Measurements from ENCODE around the gene PRELID3B. TPM values are rescaled to one million over a fixed set of nuclear protein-coding genes. Genes with fewer than 3 reads are reported as not detected.

The PRELID3B gene
- total RNA-seq, 1 experiment from 2014 or later = 52.6 TPM

DNA sequence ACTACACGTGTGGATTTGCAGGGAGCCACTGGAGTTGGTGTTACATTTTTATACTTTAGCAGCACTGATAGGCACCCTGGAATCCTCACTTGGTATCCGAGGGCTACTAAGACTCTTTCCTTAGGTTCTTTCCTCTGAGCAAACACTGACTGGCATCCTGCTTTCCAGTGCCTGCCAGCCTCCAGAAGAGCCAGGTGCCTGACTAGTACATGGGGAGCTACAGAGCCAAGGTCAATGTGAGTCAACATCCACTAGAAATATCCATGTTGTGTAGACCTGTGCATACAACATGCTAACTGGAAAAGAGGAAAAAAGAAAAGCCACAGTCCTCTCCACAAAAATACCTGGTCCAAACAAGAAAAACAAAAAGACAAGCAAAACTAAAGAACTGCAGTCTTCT, 17.5 kb downstream of the PRELID3B start:
- H3K9ac ChIP-seq (ENCODE audit: extremely low read depth, insufficient read length, low read length) = no peak overlapping the region
- H3K23me2 ChIP-seq (ENCODE audit: insufficient read length, low read depth, low read length, poor library complexity, severe bottlenecking) = no peaks in the 10 kb centered on the region
- no peak overlapping the region for H2BK20ac ChIP-seq (ENCODE audit: low read depth, low read length, poor library complexity, severe bottlenecking)
- no peak overlapping the region for H3K4me3 Mint-ChIP-seq
- H2AK5ac ChIP-seq (ENCODE audit: insufficient read length, low read length) = no peak overlapping the region
- H3K27ac Mint-ChIP-seq = no peak overlapping the region
- H3K9me3 ChIP-seq (ENCODE audit: control insufficient read depth, low read depth, low read length) = no peaks in the 10 kb centered on the region
- H2BK5ac ChIP-seq (ENCODE audit: insufficient read length, low read length) = no peak overlapping the region
- H3K27ac ChIP-seq (ENCODE audit: insufficient read length, low read depth, low read length) = no peak overlapping the region
- peaks cover 21% of the 10 kb centered on the region for H3K27me3 Mint-ChIP-seq (ENCODE audit: low read depth)
- H3K4me2 ChIP-seq (ENCODE audit: insufficient read depth, insufficient read length, low read length) = no peak overlapping the region
- no peaks in the 10 kb centered on the region for H3K27me3 ChIP-seq (ENCODE audit: insufficient read depth, low read length)
- H3K14ac ChIP-seq (ENCODE audit: insufficient read depth, low read length) = no peak overlapping the region
- TF ChIP-seq, protein P1, sequence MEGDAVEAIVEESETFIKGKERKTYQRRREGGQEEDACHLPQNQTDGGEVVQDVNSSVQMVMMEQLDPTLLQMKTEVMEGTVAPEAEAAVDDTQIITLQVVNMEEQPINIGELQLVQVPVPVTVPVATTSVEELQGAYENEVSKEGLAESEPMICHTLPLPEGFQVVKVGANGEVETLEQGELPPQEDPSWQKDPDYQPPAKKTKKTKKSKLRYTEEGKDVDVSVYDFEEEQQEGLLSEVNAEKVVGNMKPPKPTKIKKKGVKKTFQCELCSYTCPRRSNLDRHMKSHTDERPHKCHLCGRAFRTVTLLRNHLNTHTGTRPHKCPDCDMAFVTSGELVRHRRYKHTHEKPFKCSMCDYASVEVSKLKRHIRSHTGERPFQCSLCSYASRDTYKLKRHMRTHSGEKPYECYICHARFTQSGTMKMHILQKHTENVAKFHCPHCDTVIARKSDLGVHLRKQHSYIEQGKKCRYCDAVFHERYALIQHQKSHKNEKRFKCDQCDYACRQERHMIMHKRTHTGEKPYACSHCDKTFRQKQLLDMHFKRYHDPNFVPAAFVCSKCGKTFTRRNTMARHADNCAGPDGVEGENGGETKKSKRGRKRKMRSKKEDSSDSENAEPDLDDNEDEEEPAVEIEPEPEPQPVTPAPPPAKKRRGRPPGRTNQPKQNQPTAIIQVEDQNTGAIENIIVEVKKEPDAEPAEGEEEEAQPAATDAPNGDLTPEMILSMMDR (conservative IDR thresholded peaks at IDR 0.05) = no peak
- no peak overlapping the region for H4K5ac ChIP-seq (ENCODE audit: insufficient read length, low read depth, low read length)
- H3T11ph ChIP-seq (ENCODE audit: low read length) = no peak overlapping the region
- no CpG with 5 or more reads among the region's 2 CpGs for WGBS (ENCODE audit: extremely low coverage, insufficient read length, low lambda C conversion rate)
- H3K56ac ChIP-seq (ENCODE audit: insufficient read length, low read depth, low read length) = no peak overlapping the region
- H3K4ac ChIP-seq (ENCODE audit: low read depth, low read length) = no peak overlapping the region
- no peak overlapping the region for H3K18ac ChIP-seq (ENCODE audit: insufficient read length, low read depth, low read length)
- H3K23ac ChIP-seq (ENCODE audit: insufficient read length, low read depth, low read length) = no peak overlapping the region
- H3K4me1 ChIP-seq (ENCODE audit: insufficient read depth, low read length) = no peaks in the 10 kb centered on the region
- H4K8ac ChIP-seq (replicated peaks; ENCODE audit: insufficient read length, low read depth, low read length) = no peak overlapping the region
- peaks cover 27 to 71% (median 55%) of the 10 kb centered on the region in 3 experiments for H3K36me3 Mint-ChIP-seq (ENCODE audit: insufficient read depth in 1 of 3, low read depth in 3 of 3)
- no peaks in the 10 kb centered on the region for H4K20me1 ChIP-seq (ENCODE audit: control insufficient read depth, insufficient read depth, insufficient read length)
- no peaks in the 10 kb centered on the region for H3K79me1 ChIP-seq (ENCODE audit: insufficient read depth, low read depth, low read length, poor library complexity, severe bottlenecking)
- no peak overlapping the region for H2AFZ ChIP-seq (ENCODE audit: low read length)
- no peak overlapping the region for H2BK12ac ChIP-seq (ENCODE audit: insufficient read length, low read depth, low read length)
- H3K9me3 Mint-ChIP-seq = no peaks in the 10 kb centered on the region
- no peak overlapping the region for H4K91ac ChIP-seq (ENCODE audit: insufficient read length, low read depth, low read length)
- no peaks in the 10 kb centered on the region for H3K79me2 ChIP-seq (ENCODE audit: insufficient read depth, low read length)
- no peak overlapping the region for H2BK120ac ChIP-seq (ENCODE audit: low read depth, low read length, poor library complexity, severe bottlenecking)
- H2BK15ac ChIP-seq (ENCODE audit: low read depth, low read length) = no peak overlapping the region
- DNase-seq = no peak
- H3K4me1 Mint-ChIP-seq = peaks cover 32 to 38% of the 10 kb centered on the region in 2 experiments
